Measurements from ENCODE around the gene BRINP3. TPM values are rescaled to one million over a fixed set of nuclear protein-coding genes. Genes with fewer than 3 reads are reported as not detected.

The BRINP3 gene
- total and polyA plus RNA-seq, 2 experiments from 2014 or later: not detected

GRCh38 chr1:190497565-190497964 lies 19.9 kb upstream of the BRINP3 start:
- no peaks in the 10 kb centered on the region for H3K36me3 Mint-ChIP-seq (ENCODE audit: low read depth)
- no peak overlapping the region for H3K27ac Mint-ChIP-seq
- H3K27ac ChIP-seq (ENCODE audit: low read depth): no peak overlapping the region
- H4K20me1 ChIP-seq (replicated peaks; ENCODE audit: insufficient read depth): no peaks in the 10 kb centered on the region
- H3K4me1 Mint-ChIP-seq: no peaks in the 10 kb centered on the region
- H3K27me3 ChIP-seq (ENCODE audit: insufficient read depth): no peaks in the 10 kb centered on the region
- ATAC-seq: no peak
- H3K9me3 Mint-ChIP-seq: no peaks in the 10 kb centered on the region
- no peaks in the 10 kb centered on the region for H3K36me3 ChIP-seq (ENCODE audit: insufficient read depth)
- H3K4me3 ChIP-seq: no peak overlapping the region
- no peak overlapping the region for H3K4me3 Mint-ChIP-seq
- no peaks in the 10 kb centered on the region for H3K27me3 Mint-ChIP-seq (ENCODE audit: insufficient read depth, low read depth, poor library complexity)
- H2AFZ ChIP-seq: no peak overlapping the region
- no peaks in the 10 kb centered on the region for H3F3A ChIP-seq (replicated peaks; ENCODE audit: low read depth)
- H3K4me1 ChIP-seq (ENCODE audit: insufficient read depth): no peaks in the 10 kb centered on the region
- no peak for DNase-seq (ENCODE audit: low spot score)
- no peaks in the 10 kb centered on the region for H3K79me2 ChIP-seq (replicated peaks; ENCODE audit: insufficient read depth)
- H3K4me2 ChIP-seq: no peak overlapping the region
- TF ChIP-seq EZH2 (IDR thresholded peaks at IDR 0.05; ENCODE audit: low read depth, unreplicated experiment) (no peak), JUNB (IDR thresholded peaks at IDR 0.05; ENCODE audit: unreplicated experiment) (no peak), POLR2AphosphoS5 (IDR thresholded peaks at IDR 0.05; ENCODE audit: low read depth) (no peak), CTCF (conservative IDR thresholded peaks at IDR 0.05; ENCODE audit: low read depth in 2 of 2) (no peak), ETS1 (IDR thresholded peaks at IDR 0.05) (no peak), CREB1 (CRISPR knock-in tag; IDR thresholded peaks at IDR 0.05; ENCODE audit: low read depth) (no peak), REST (IDR thresholded peaks at IDR 0.05; ENCODE audit: unreplicated experiment) (no peak), NANOG (IDR thresholded peaks at IDR 0.05; ENCODE audit: borderline replicate concordance) (no peak), STAT1 (IDR thresholded peaks at IDR 0.05; ENCODE audit: unreplicated experiment) (no peak), ZNF462 (CRISPR knock-in tag; IDR thresholded peaks at IDR 0.05) (no peak), EZH2phosphoT487 (IDR thresholded peaks at IDR 0.05; ENCODE audit: unreplicated experiment) (no peak), ZNF331 (CRISPR knock-in tag; IDR thresholded peaks at IDR 0.05; ENCODE audit: low read depth) (no peak), ZNF114 (CRISPR knock-in tag; IDR thresholded peaks at IDR 0.05) (no peak)
- no peaks in the 10 kb centered on the region for H3K9me2 ChIP-seq (ENCODE audit: insufficient read depth)
